Measurements from ENCODE around the gene EFCAB12.

EFCAB12 gene

GRCh38 chr3:129460572-129460971 is 32.1 kb upstream of the EFCAB12 start:
- TF ChIP-seq FOXP2 (optimal IDR thresholded peaks at IDR 0.05; ENCODE audit: borderline replicate concordance, extremely low read depth, extremely low read length, insufficient read depth) (no peak), SIN3A (IDR thresholded peaks at IDR 0.05; ENCODE audit: borderline replicate concordance, insufficient read depth, low read length) (no peak), TAF1 (IDR thresholded peaks at IDR 0.05; ENCODE audit: borderline replicate concordance, insufficient read depth, low read length) (no peak), REST (IDR thresholded peaks at IDR 0.05; ENCODE audit: insufficient read depth in 1 of 2, low read depth in 2 of 2, low read length in 2 of 2) (no peak), POLR2AphosphoS5 (IDR thresholded peaks at IDR 0.05; ENCODE audit: low read depth, low read length) (no peak)

- TF ChIP-seq SIN3A (IDR thresholded peaks at IDR 0.05; ENCODE audit: borderline replicate concordance, insufficient read depth, low read length) = no peak
Observed at GRCh38 chr3:129460155-129460554, 31.7 kb upstream of the EFCAB12 start.

- no peak for TF ChIP-seq POLR2AphosphoS5 (IDR thresholded peaks at IDR 0.05; ENCODE audit: low read depth, low read length)
- no peak for TF ChIP-seq SIN3A (IDR thresholded peaks at IDR 0.05; ENCODE audit: borderline replicate concordance, insufficient read depth, low read length)
- no peak for TF ChIP-seq TAF1 (IDR thresholded peaks at IDR 0.05; ENCODE audit: borderline replicate concordance, insufficient read depth, low read length)
- TF ChIP-seq FOXP2 (optimal IDR thresholded peaks at IDR 0.05; ENCODE audit: borderline replicate concordance, extremely low read depth, extremely low read length, insufficient read depth) = no peak
- no peak for TF ChIP-seq REST (IDR thresholded peaks at IDR 0.05; ENCODE audit: insufficient read depth in 1 of 2, low read depth in 2 of 2, low read length in 2 of 2)
Observed at GRCh38 chr3:129453732-129454131, 25.3 kb upstream of the EFCAB12 start.

GRCh38 chr3:129449279-129450115 is 21.1 kb upstream of the EFCAB12 start:
- TF ChIP-seq TAF1 (IDR thresholded peaks at IDR 0.05; ENCODE audit: borderline replicate concordance, insufficient read depth, low read length) (no peak), FOXP2 (optimal IDR thresholded peaks at IDR 0.05; ENCODE audit: borderline replicate concordance, extremely low read depth, extremely low read length, insufficient read depth) (no peak), SIN3A (IDR thresholded peaks at IDR 0.05; ENCODE audit: borderline replicate concordance, insufficient read depth, low read length) (no peak), POLR2AphosphoS5 (IDR thresholded peaks at IDR 0.05; ENCODE audit: low read depth, low read length) (no peak), REST (IDR thresholded peaks at IDR 0.05; ENCODE audit: insufficient read depth in 1 of 2, low read depth in 2 of 2, low read length in 2 of 2) (no peak)

GRCh38 chr3:129448186-129448895 is 19.9 kb upstream of the EFCAB12 start:
- no peak for TF ChIP-seq REST (IDR thresholded peaks at IDR 0.05; ENCODE audit: insufficient read depth in 1 of 2, low read depth in 2 of 2, low read length in 2 of 2)
- TF ChIP-seq POLR2AphosphoS5 (IDR thresholded peaks at IDR 0.05; ENCODE audit: low read depth, low read length) = no peak
- TF ChIP-seq TAF1 (IDR thresholded peaks at IDR 0.05; ENCODE audit: borderline replicate concordance, insufficient read depth, low read length) = no peak
- TF ChIP-seq FOXP2 (optimal IDR thresholded peaks at IDR 0.05; ENCODE audit: borderline replicate concordance, extremely low read depth, extremely low read length, insufficient read depth) = no peak
- TF ChIP-seq SIN3A (IDR thresholded peaks at IDR 0.05; ENCODE audit: borderline replicate concordance, insufficient read depth, low read length) = no peak
